ENCODE data around the gene SP6. TPM values are rescaled to one million over a fixed set of nuclear protein-coding genes. Genes with fewer than 3 reads are reported as not detected.

Gene SP6
- total and polyA plus RNA-seq, 2 of the 8 experiments (the other 6 are each of a cell fraction or from before 2014, with no cell fraction given), result 1.2 to 1.5 TPM

DNA sequence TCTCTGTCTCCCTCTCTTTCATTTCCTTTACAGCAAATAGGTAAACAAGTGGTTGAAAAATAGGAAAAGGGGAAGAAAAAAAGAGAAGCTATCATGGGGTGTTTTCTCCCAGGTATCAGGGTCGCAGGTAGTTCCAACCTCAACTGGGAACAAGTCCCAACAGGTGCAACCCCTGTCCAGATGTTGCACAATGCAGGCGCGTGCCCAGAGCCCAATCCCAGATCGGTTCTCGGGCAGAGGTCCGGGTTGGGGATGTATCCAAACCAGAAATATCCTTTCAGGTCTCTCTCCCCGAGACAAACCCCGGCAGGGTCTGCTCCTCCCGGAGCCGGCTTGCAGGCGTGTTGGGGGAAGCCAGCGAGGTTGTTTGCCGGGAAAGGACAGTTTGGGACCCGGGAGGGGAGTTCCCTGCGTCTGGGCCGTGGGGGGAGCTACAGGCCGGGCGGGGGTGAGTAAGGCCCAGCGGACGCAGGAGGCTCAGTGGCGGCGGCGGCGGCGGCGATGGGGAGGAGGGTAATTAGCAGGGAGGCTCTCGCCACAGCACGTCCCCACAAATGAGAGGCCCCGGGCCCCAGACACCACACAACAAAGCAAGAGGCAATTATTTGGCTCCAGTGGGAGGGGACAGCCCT is 21.2 kb upstream of the SP6 start (continued):
- no peak for TF ChIP-seq HDAC2 (IDR thresholded peaks at IDR 0.05; ENCODE audit: borderline replicate concordance in 1 of 2, low read depth in 2 of 2, low read length in 2 of 2)
- peak; percentile 1 for TF ChIP-seq EZH2 (IDR thresholded peaks at IDR 0.05; ENCODE audit: low read depth, low read length, severe bottlenecking)
- TF ChIP-seq KDM5A (IDR thresholded peaks at IDR 0.05; ENCODE audit: low read length), result no peak
- no peak for TF ChIP-seq SP4 (IDR thresholded peaks at IDR 0.05; ENCODE audit: low read length)
- TF ChIP-seq ATF3 (IDR thresholded peaks at IDR 0.05; ENCODE audit: insufficient read depth, low read depth, low read length), result no peak

All from H1 (cell line).